Hematopoietic multipotent progenitor cell treated with erythropoietin and hydrocortisone succinate and interleukin-3 and kit ligand, for 17 days (in vitro differentiated cells): Measurements from ENCODE around the gene EIF5B.
"Not testable (repeated sequence)": the region's sequence is repeated elsewhere in the genome, so short reads cannot be mapped to it uniquely, and the experiment has no call there.

Experiments
- DNase-seq: peaks from one replicate; pipeline ENCODE4 v3.0.0-alpha.2; 2015; ENCODE audit warnings: low spot score

The EIF5B gene

DNA sequence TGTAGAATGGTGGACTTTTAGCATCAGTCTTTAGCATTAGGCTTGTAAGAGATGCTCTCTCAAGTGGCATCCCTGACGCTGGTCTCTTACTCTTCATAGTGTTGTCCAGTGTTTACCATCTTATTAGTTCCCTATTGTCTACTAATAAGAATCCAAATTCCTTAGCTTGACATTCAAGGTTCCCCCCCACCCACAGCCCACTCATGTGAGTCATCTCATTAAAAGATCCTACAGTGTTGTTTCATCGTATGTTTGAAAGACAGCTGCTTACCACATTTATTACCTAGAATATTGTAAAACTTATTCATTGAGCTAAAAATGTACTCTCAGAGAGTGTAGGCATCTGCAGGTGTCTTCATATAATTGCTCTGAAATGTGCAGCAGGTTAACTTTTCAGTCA, 28.5 kb downstream of the EIF5B start:
- no peak for DNase-seq

DNA sequence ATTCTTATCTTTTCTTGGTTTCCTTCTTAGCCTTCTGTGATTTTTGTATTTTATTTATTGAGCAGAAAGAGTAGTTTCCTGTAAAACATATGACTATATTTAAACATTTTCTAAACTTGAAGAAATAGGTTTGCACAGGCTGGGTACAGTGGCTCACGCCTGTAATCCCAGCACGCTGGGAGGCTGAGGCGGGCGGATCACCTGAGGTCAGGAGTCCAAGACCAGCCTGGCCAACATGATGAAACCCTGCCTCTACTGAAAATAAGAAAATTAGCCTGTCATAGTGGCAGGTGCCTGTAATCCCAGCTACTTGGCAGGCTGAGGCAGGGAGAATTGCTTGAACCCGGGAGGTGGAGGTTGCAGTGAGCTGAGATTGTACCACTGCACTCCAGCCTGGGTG, 31.7 kb downstream of the EIF5B start:
- not testable (repeated sequence) for DNase-seq

DNA sequence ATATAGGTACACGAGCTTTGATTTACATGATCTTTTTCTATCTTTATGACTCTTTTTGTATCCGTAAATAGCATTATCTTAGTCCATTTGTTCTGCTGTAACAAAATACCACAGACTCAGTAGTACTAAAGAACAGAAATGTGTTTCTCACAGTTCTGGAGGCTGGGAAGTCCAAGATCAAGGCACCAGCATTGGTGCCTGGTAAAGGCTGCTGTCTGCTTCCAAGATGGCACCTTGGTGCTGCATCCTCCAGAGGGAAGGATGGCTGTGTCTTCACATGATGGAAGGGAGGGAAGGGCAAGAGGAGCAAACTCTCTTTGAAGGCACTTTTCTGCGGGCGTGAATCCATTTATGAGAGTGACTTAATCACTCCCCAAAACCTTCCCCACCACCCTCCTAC, 36.0 kb downstream of the EIF5B start:
- DNase-seq, result no peak

DNA sequence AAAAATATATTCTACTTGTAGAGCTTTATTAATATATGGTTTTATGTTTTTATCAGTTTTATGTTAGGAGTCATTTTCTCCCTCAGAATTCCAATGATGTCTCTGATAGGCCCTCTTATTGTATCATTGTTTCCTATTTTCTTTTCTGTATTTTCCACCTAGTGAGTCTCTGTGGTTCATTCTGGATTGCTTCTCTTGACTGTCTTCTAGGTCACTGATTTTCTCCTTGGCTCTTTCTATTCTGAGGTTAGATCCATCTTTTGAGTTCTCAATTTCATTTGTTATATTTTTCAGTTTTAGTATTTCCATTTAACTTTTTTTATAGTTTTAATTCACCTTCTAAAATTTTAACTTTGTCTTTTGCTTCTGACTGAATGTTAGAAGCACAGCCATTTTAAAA, 37.6 kb downstream of the EIF5B start:
- DNase-seq, result no peak

DNA sequence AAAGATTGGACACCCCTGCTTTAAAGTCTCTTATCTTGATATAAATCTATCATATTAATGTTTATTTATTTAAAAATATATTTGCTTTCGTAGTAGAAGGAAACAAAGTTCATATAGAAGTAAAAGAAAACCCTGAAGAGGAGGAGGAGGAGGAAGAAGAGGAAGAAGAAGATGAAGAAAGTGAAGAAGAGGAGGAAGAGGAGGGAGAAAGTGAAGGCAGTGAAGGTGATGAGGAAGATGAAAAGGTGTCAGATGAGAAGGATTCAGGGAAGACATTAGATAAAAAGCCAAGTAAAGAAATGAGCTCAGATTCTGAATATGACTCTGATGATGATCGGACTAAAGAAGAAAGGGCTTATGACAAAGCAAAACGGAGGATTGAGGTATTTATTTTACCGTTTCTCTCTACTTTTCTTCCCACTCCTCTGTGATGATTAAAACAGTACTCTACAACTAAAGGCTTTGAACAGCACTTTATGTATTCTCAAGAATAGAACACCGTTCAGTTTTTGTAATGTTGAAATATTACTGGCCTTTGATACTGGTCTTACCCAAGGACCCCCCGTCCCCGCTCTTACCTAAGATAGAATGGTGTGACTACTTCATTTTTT, 39.2 kb downstream of the EIF5B start:
- no peak for DNase-seq

DNA sequence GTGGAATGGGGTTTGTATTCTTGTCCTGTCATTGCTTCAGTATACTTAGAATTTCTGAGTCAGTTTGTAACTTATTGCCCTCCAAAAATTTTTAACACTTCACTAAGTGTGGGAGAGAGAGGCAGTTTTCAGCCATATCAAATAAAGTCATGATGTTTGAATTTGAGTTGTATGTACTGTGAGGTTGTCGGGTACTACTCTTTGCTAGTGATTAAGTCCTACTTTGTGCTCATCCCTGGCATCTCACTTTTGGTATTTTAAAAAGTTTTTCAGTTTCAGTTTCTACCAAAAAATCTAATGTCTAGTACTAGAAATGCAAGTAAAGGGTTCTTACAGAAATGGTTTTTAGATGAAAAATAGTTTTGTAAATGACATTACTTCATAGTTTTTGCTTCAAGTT, 40.7 kb downstream of the EIF5B start:
- DNase-seq, result no peak

DNA sequence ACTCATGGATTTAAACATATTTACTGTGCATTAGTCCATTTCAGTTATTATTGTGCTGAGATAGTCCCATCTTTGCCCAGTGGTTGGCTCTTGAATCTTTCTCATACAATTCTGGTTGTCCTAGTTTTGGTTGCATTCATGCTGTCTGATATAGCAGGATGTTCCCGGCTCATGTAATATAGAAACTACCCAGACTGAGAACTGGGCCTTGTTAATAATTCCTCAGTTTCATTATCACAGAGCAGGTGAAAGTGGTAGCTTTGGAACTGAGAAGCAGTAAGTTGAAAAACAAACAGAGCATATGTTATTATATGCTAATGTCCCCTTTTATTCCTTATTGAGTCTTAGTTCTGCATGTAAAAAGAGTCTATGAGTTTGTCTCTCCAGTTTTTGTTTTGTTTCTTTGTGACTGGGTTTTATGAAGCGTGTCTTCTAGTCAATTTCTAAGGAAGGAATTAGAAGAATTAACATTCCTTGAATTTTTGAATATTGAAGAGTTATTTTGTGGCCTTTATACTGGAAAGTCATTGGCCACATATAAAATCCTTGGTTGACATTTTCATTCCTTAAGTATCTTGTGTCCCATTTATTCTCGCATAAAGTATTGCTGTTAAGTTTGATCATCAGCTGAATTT, 43.3 kb downstream of the EIF5B start:
- no peak for DNase-seq

DNA sequence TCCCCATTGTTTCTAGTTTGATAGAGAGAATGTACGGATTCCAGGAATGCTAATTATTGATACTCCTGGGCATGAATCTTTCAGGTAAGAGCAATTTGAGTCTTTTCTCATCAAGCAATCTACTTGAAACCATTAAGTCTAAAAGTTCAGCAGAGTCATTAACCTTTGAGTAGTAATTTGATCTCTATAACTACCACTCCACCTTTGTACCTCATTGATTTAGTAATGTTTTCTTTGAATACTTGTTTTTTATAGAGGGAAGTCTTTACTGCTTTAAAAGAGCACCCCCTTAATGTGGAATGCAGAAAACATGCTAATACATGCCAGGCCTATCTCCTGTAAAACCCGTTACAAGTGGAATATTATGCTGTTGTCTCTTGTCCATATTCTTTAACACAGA, 45.0 kb downstream of the EIF5B start:
- DNase-seq, result no peak

DNA sequence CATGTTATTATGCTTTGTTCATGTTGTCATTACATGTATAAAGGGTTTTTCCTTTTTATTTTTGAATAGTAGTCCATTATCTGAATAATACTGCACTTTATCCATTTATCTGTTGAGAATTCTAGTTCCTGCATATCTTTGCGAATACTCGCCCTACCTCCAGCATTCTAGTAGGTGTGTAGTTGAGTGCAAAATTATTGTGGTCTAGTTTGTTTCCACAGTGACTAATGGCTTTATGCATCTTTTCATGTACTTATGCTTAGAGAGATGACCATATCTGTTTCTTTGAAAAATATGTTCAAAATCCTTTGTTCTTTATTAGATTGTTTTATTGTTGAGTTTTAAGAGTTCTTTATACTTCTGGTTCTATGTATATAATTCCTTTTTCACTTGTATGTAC, 48.8 kb downstream of the EIF5B start:
- no peak for DNase-seq

DNA sequence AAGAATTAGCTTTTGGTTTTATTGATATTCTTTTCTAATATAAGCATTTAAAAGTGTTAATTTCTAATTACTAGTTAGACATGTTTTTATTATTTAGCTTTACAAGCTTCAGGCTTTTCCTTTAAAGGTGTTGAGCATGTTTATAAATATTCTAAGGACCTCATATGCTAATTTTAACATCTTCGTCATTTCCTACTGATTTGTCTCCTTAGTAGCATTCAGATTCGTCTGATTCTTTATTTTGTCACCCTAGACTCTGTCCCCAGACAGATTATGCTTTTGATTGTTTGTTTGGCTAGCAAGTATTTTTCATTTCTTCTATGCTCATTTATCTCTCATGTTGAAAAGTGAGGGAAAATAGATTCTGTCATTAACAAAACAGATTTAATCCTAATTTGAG, 51.7 kb downstream of the EIF5B start:
- DNase-seq, result no peak

DNA sequence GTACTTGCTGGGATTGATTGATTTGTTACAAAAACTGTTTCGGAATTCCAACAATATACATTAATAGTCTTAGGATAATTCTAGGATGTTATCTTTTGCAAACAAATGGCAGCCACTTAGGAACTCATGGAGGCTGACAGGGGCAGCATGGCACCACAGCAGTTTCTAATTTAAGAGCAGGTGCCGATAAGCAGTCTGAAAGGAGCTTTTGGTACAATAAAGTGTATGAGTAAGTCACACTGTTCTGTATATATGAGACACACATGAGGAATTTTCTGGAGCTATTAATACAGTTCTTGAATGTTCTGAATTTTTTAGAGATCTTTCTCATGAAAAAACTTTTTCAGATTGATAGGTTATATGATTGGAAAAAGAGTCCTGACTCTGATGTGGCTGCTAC, 52.2 kb downstream of the EIF5B start:
- no peak for DNase-seq

DNA sequence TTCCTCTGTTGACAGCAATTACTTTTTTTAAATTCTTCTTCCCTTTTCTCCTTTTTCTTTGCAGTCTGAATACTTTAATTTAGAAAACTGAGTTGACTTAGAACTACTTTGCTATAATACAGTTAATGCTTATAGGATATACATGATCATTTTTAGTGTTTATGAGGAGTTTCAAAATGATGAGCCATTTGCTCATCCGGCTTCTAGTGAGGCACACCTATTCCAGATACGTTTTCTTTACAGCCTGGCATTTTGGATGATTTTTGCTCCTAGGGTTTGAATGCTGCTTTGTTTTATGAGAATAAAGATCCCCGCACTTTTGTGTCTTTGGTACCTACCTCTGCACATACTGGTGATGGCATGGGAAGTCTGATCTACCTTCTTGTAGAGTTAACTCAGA, 52.8 kb downstream of the EIF5B start:
- DNase-seq, result no peak

DNA sequence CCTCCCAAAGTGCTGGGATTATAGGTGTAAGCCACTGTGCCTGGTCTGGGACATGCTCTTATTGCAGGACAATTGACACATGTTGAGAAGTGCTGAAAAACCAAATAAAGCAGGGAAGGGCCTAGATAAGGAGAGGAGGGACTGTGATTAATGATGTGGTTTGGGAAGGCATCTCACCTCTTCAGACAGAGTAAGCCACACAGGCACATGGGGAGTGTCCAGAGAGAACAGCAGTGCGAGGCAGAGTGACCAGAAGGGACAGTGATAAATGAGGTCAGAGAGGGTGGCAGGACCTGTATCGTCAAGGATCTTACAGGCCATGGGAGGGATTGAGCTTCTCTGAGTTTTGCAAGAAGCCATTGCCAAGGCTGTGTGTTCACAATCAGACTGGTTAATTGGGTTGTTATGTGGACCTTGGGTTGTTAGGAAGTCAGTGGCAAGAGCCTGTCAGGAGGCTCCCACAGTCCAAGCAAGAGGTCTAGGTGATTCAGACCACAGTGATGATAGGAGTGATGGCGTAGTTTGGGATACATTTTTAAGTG, 58.5 kb downstream of the EIF5B start:
- DNase-seq, result no peak

DNA sequence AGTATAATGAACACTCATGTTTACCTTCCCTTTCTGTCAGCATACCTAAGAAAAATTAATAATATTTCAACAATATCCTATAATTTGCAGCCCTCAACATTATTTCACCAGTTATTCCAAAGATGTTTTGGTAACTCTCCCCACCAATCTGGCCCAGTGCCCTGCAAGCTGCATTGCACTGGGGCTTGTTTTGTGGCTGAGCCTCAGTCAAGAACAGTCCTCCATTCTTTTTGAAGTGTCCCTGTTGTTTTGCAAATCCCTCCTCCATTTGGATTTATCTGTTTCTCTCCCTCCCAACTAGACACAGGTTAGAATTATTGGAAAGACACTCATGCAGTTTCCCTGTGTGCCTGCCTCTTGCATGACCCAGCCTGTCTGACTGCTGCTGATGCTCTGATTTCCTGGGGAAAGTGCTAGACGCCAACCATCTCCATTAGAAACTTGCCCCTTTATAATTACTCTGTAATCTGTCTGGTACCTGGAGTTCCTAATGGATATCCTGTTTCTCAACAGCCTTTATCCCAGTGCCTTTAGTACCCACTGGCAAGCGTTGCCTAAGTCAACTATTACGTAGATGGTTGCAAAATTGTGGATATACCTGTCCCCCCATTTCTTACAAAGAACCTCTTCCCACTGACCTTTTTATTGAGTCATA, 60.2 kb downstream of the EIF5B start:
- DNase-seq, result no peak

DNA sequence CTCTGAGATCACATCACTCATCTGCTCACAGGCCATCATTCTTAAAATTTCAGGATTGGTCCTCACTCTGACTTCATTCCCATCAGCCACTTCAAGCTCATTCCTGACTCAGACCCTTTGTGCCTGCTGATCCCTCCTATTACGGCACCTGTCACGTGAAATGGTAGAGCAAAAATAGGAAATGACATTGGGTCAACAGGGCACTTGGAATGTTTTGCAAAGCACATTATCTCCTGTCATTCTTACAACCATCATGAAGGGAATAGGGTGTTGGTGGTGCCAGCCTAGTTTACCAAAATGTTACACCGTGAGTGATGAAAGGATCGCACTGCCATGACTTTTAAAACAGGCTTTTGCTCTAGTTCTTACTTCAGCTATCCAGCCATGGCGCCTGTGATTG, 61.1 kb downstream of the EIF5B start:
- no peak for DNase-seq

DNA sequence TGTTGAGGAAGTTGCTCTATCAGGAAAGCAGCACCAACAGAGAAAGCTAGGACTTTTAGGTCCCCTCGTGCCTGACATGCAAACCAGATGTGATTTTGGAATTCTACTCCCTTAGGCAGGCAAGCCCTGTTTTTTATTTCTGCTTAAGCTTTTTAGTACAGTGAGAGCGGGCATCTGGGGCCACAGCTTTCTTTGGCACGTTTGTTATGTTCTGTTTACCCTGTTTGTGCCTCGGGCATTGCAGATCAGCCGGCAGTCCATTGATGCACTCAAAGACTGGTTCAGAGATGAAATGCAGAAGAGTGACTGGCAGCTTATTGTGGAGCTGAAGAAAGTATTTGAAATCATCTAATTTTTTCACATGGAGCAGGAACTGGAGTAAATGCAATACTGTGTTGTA, 61.9 kb downstream of the EIF5B start:
- no peak for DNase-seq

DNA sequence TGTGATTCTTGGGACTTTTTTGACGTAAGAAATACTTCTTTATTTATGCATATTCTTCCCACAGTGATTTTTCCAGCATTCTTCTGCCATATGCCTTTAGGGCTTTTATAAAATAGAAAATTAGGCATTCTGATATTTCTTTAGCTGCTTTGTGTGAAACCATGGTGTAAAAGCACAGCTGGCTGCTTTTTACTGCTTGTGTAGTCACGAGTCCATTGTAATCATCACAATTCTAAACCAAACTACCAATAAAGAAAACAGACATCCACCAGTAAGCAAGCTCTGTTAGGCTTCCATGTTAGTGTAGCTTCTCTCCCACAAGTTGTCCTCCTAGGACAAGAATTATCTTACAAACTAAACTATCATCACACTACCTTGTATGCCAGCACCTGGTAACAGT, 62.6 kb downstream of the EIF5B start:
- no peak for DNase-seq

DNA sequence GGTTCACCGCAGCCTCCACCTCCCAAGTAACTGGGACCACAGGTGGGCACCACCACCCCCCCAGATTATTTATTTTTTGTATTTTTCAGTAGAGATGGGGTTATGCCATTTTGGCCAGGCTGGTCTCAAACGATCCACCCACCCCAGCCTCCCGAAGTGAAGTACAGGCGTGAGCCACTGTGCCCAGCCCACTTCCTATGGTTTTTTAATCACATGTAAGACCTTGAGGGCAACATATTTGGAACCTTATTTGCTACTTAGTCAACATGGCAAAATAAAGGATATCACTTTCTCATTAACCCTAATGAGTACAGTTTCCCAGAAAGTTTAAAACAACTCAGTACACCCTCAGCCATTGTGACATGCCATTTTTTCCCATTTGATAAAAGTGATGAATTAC, 64.7 kb downstream of the EIF5B start:
- no peak for DNase-seq

DNA sequence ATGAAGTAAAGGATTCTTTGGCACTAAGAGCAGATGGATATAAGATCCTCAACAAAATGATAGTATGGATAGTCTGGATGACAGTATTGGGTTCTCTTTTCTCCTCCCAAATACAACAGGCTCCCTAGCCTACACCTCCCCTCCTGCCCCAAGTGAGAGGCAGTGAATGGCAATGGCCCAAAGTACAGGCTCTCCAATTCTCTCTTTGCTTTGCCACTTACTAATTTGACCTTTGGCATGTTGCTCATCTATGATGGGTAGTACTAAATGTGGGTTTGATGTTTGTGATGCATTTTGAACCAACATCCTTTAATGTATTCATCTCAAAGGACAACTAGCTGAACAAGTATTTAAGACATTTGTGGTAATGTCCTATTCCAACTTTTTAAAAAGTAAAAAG, 65.9 kb downstream of the EIF5B start:
- no peak for DNase-seq

DNA sequence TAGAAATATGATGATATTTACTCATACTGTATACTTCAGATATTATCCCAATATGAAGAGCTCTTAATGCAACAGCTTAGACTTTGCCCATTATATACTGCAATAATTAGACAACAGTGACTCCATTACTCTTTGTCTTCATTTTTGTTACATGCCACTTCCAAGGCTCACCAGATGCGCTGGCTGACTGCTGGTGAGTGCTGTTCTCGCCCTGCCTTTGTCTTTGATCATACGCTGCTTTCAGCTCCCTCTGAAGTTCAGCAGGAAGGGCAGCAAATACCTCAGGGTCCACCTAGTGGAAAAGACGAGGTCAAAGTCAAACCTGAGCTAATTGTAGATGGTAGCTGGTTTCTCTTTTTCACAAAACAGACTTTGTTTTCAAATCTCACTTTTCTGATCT, 66.3 kb downstream of the EIF5B start:
- no peak for DNase-seq

DNA sequence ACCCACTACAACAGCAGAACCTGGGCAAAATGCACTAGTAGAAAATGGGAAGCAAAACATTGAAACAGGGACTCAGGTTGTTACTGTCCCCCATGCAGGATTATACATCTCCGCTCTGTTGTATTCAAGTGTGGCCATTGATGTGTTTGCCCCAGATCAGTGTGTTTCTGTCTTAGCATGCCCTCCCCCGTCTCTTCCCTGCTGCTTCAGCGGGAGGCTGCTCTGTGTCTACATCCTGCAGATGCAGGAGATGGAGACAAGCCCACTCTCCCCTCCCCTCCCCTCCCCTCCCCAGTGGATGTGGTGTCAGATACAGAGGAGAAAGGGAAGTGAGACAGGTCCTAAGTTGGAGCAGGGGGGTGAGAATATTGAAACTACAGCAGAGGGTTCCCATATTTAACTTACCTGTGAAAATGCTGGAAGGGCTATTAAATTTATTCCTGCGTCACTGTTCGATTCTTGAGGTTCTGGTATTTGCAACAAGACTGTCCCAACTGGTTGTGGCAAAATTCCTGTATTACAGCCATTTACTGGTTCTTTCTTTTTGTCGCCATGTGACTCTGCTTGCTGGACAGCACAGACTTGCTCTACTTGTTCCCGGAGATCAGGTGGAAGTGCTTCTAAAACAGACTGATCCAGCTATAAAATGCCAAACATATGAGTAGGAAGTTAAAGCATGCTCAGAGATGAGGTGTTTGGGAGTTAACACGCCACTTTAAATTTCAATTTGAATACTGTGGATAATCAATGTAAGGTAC, 67.0 kb downstream of the EIF5B start:
- no peak for DNase-seq

DNA sequence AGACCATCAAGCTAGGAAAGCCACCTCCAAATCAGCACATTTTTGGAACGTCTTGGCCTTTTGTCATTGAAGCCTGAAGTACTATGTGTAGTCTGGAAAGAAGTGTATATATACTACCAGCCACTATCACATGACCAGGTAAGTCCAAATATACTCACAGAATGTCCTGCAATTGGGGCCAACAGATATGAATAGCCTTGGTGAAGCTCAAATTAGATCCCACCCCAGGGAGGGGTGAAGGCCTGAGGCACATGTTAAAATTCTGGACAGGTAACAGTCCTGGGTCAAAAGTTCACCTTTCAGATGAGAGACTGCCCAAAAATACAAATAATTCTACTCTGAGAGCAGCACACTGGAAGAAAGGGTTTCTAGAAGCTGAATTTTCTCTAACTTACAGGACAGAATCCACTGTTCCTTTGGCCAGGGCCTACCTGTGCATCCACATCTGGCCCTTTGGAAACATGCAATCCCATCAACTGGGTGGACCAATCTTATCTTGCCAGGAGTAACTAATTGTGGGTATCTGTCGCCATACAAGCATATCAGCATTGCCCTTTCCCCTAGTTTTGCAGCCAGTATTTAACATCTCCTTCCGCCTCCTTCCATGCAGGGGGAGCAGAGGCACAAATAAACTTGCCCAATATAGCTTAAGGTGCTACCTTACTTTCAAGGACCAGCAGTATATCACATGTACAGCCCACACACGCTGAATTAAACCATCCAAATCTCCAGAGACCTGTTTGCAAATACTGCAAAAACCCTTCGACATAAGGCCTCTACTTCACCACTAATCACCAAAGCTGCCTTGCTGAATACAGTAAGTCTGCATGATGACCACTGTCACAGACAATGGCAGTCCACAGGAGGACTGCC, 67.8 kb downstream of the EIF5B start:
- DNase-seq, result no peak
